ENCODE measurements around the gene CDY2B. TPM values are rescaled to one million over a fixed set of nuclear protein-coding genes. Genes with fewer than 3 reads are reported as not detected.
"Not testable (repeated sequence)": the region's sequence is repeated elsewhere in the genome, so short reads cannot be mapped to it uniquely, and the experiment has no call there.

The CDY2B gene
- total RNA-seq, 2 donors from 2014 or later = not detected

DNA sequence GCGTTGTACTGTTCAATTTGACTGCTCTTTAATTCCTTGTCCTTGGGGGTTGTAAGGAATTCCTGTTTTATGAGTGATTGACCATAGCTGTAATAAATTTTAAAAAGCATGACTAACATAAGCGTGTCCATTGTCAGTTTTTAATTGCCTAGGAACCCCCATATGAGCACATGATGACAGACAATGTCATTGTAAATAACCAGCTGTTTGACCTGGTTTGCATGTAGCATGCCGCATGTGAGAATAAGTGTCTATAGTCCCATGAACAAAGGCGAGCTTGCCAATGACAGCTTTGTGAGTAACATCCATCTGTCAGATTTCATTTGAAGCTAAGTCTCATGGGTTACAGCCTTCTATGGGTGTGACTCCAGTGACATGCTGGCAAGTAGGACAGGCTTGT lies 30.9 kb downstream of the CDY2B start:
- not testable (repeated sequence) for ATAC-seq (ENCODE audit: insufficient number of reproducible peaks, low FRiP score, low read depth); H3K36me3 ChIP-seq; H3K4me1 ChIP-seq (ENCODE audit: control insufficient read depth in 1 of 2, low read depth in 2 of 2); H3K4me3 ChIP-seq; DNase-seq (ENCODE audit: low spot score); H3K9me3 ChIP-seq; H3K27ac ChIP-seq; H3K27me3 ChIP-seq (replicated peaks; ENCODE audit: insufficient read depth)

DNA sequence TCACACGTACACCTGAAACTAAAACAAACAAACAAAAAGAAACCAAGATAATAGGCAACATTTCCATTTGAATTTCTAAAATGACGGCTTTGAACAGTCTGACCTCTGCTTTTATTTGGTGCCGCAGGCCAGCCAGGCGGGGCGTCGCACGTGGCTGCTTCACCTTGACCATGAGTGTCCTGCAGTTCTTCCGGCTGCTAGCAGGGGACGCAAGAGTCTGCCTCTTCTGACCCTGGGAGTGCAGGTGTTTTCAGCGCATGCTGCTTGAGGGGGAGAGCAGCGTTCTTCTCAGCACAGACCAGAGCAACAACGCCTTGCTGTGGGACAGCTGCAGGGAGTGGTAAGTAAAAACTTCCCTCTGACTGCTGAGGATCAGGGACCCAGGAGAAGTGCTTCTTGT lies 47.9 kb downstream of the CDY2B start:
- H3K27me3 ChIP-seq (replicated peaks; ENCODE audit: insufficient read depth); ATAC-seq (ENCODE audit: insufficient number of reproducible peaks, low FRiP score, low read depth); H3K27ac ChIP-seq; H3K4me1 ChIP-seq (ENCODE audit: control insufficient read depth in 1 of 2, low read depth in 2 of 2); H3K36me3 ChIP-seq; DNase-seq (ENCODE audit: low spot score); H3K9me3 ChIP-seq; H3K4me3 ChIP-seq: not testable (repeated sequence)

Other genes with a start within 250 kb of the CDY2B start
- not detected for gene CDY2A, start 145.6 kb upstream of the CDY2B start, total RNA-seq

Data from thoracic aorta (tissue), 2 donors.